Tibial artery (tissue), 4 donors: ENCODE measurements around the gene HIVEP1.

Experiments used
- DNase-seq, 2 donors: peaks; one replicate each; pipeline ENCODE4 v3.0.0-alpha.2; 2019
- H3K27ac ChIP-seq, 2 donors: fragments of 200-600 bp; sonication (generic) in 1 of 2; 1 replicate in 1 of 2; 2 replicates in 1 of 2; pipeline ENCODE4 v1.5.1; 2018 to 2019; ENCODE audit warnings: mild to moderate bottlenecking in 1 of 2
- H3K27me3 ChIP-seq, 2 donors: fragments of 200-600 bp; sonication (generic) in 1 of 2; one replicate each; pipeline versions ENCODE4 v1.5.1 to v1.6.0; 2016 to 2019
- H3K36me3 ChIP-seq, 3 donors: fragments of 200-600 bp; sonication (generic) in 2 of 3; one replicate each; pipeline ENCODE4 v1.5.1; 2016 to 2019; ENCODE audit warnings: mild to moderate bottlenecking in 2 of 3
- H3K4me1 ChIP-seq, 4 donors: fragments of 200-600 bp; sonication (generic) in 2 of 4; 1 replicate in 3 of 4; 2 replicates in 1 of 4; pipeline ENCODE4 v1.5.1; 2016 to 2019
- H3K4me3 ChIP-seq, 2 donors: fragments of 200-600 bp; sonication (generic) in 1 of 2; 1 replicate in 1 of 2; 2 replicates in 1 of 2; pipeline ENCODE4 v1.5.1; 2018 to 2019; ENCODE audit warnings: mild to moderate bottlenecking in 2 of 2
- H3K9me3 ChIP-seq, 3 donors: fragments of 200-600 bp; sonication (generic) in 1 of 3; one replicate each; pipeline ENCODE4 v1.5.1; 2016 to 2019
- CTCF ChIP-seq, 2 experiments: fragments of 200-600 bp in 1 of 2; fragments of 450-650 bp in 1 of 2; IDR thresholded peaks; one replicate each; pipeline ENCODE4 v1.5.1; 2017 to 2019; ENCODE audit warnings: antibody characterized with exemption in 2 of 2, mild to moderate bottlenecking in 1 of 2, moderate library complexity in 1 of 2
- intact Hi-C: fragments of 100-400 bp; cut with DNase I; formaldehyde crosslinking; loops from one replicate; pipeline ENCODE4 v1.15.0; 2023; ENCODE audit warnings: low total_unique reads

HIVEP1 gene

GRCh38 chr6:12148317-12148801, 136.2 kb downstream of the HIVEP1 start:
- no peak for TF ChIP-seq CTCF (IDR thresholded peaks at IDR 0.05)
- intact Hi-C loops: no loop called here
- Histone ChIP-seq H3K27me3 (no peaks in the 10 kb centered on the region), H3K9me3 (no peaks in the 10 kb centered on the region), H3K27ac (no peak overlapping the region), H3K36me3 (no peaks in the 10 kb centered on the region), H3K4me3 (no peak overlapping the region), H3K4me1 (peaks cover 0 to 7% (median 0%) of the 10 kb centered on the region in 4 donors)
- no peak for DNase-seq

- H3K27ac ChIP-seq: no peak overlapping the region
Measured at GRCh38 chr6:12148841-12149240, 136.7 kb downstream of the HIVEP1 start.

GRCh38 chr6:12149944-12150510, 137.9 kb downstream of the HIVEP1 start:
- no peak for DNase-seq
- H3K4me1 ChIP-seq: peaks cover 0 to 7% (median 0%) of the 10 kb centered on the region in 4 donors
- H3K27me3 ChIP-seq: no peaks in the 10 kb centered on the region
- no peaks in the 10 kb centered on the region for H3K36me3 ChIP-seq
- H3K9me3 ChIP-seq: no peaks in the 10 kb centered on the region
- intact Hi-C loops: no loop called here
- no peak overlapping the region for H3K4me3 ChIP-seq
- TF ChIP-seq CTCF (IDR thresholded peaks at IDR 0.05): no peak
- no peak overlapping the region for H3K27ac ChIP-seq

More at GRCh38 chr6:12148841-12149240, 136.7 kb downstream of the HIVEP1 start:
- H3K27me3 ChIP-seq: no peaks in the 10 kb centered on the region
- no peaks in the 10 kb centered on the region for H3K9me3 ChIP-seq
- no peak for DNase-seq
- peaks cover 0 to 7% (median 0%) of the 10 kb centered on the region in 4 donors for H3K4me1 ChIP-seq
- no peak overlapping the region for H3K4me3 ChIP-seq
- intact Hi-C loops: no loop called here
- TF ChIP-seq CTCF (IDR thresholded peaks at IDR 0.05): no peak
- no peaks in the 10 kb centered on the region for H3K36me3 ChIP-seq

GRCh38 chr6:12150812-12151432, 138.8 kb downstream of the HIVEP1 start:
- DNase-seq: no peak
- intact Hi-C loops: no loop called here

GRCh38 chr6:12151433-12151820, 139.3 kb downstream of the HIVEP1 start:
- no peak overlapping the region for H3K27ac ChIP-seq
- peaks cover 0 to 5% (median 0%) of the 10 kb centered on the region in 3 donors for H3K36me3 ChIP-seq
- no peak for DNase-seq
- no peaks in the 10 kb centered on the region for H3K27me3 ChIP-seq
- H3K4me1 ChIP-seq: peaks cover 0 to 7% (median 0%) of the 10 kb centered on the region in 4 donors
- no peaks in the 10 kb centered on the region for H3K9me3 ChIP-seq
- no peak overlapping the region for H3K4me3 ChIP-seq
- no peak for TF ChIP-seq CTCF (IDR thresholded peaks at IDR 0.05)
- intact Hi-C loops: no loop called here

More at GRCh38 chr6:12150812-12151432, 138.8 kb downstream of the HIVEP1 start:
- peaks cover 0 to 5% (median 0%) of the 10 kb centered on the region in 3 donors for H3K36me3 ChIP-seq
- H3K4me3 ChIP-seq: no peak overlapping the region
- no peaks in the 10 kb centered on the region for H3K27me3 ChIP-seq
- peak in 1 of 2 experiments; percentile 29 for TF ChIP-seq CTCF (IDR thresholded peaks at IDR 0.05)
- no peaks in the 10 kb centered on the region for H3K9me3 ChIP-seq
- H3K4me1 ChIP-seq: peaks cover 0 to 7% (median 0%) of the 10 kb centered on the region in 4 donors
- H3K27ac ChIP-seq: no peak overlapping the region
